Activated naive CD4-positive, alpha-beta T cell treated with anti-CD3 and anti-CD28 coated beads for 36 hours (primary cell): ENCODE data around the gene BRIX1. TPM values are rescaled to one million over a fixed set of nuclear protein-coding genes. Genes with fewer than 3 reads are reported as not detected.
A peak's percentile ranks its signal among the peaks of the same experiment; 100 is the strongest.

Source experiments
- CTCF ChIA-PET: fragments of 350-600 bp; sonication (Branson Sonifier 250); formaldehyde crosslinking; loops from one replicate; lab custom pipeline; 2021; ENCODE audit warnings: antibody characterized with exemption; lab: Charles Lee
- DNase-seq: peaks from one replicate; pipeline ENCODE4 v3.0.0-alpha.2; 2020
- H3K27ac Mint-ChIP-seq: one replicate; pipeline ENCODE4 v1.8.0; 2021; ENCODE audit warnings: mild to moderate bottlenecking, mixed read lengths
- H3K27me3 Mint-ChIP-seq: one replicate; pipeline ENCODE4 v1.8.0; 2021; ENCODE audit warnings: low read depth, mixed read lengths
- H3K36me3 Mint-ChIP-seq: one replicate; pipeline ENCODE4 v1.8.0; 2021; ENCODE audit warnings: low read depth, mixed read lengths
- H3K4me1 Mint-ChIP-seq: one replicate; pipeline ENCODE4 v1.8.0; 2021; ENCODE audit warnings: low read depth, mixed read lengths
- H3K4me3 Mint-ChIP-seq: one replicate; pipeline ENCODE4 v1.8.0; 2021; ENCODE audit warnings: mild to moderate bottlenecking, moderate library complexity, mixed read lengths
- H3K9me3 Mint-ChIP-seq: one replicate; pipeline ENCODE4 v1.8.0; 2021; ENCODE audit warnings: mixed read lengths
- intact Hi-C: fragments of 100-400 bp; cut with micrococcal nuclease; formaldehyde crosslinking; loops from one replicate; pipeline ENCODE4 v1.15.1; 2023
- total RNA-seq, 2 experiments: library from RNA; stranded (reverse); gene quantifications; one replicate each; pipeline ENCODE4 v1.2.3, GENCODE V29; 2021

Gene BRIX1, protein sequence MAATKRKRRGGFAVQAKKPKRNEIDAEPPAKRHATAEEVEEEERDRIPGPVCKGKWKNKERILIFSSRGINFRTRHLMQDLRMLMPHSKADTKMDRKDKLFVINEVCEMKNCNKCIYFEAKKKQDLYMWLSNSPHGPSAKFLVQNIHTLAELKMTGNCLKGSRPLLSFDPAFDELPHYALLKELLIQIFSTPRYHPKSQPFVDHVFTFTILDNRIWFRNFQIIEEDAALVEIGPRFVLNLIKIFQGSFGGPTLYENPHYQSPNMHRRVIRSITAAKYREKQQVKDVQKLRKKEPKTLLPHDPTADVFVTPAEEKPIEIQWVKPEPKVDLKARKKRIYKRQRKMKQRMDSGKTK
- 10 to 100 TPM; 66.5 to 69.0 TPM for total RNA-seq

DNA sequence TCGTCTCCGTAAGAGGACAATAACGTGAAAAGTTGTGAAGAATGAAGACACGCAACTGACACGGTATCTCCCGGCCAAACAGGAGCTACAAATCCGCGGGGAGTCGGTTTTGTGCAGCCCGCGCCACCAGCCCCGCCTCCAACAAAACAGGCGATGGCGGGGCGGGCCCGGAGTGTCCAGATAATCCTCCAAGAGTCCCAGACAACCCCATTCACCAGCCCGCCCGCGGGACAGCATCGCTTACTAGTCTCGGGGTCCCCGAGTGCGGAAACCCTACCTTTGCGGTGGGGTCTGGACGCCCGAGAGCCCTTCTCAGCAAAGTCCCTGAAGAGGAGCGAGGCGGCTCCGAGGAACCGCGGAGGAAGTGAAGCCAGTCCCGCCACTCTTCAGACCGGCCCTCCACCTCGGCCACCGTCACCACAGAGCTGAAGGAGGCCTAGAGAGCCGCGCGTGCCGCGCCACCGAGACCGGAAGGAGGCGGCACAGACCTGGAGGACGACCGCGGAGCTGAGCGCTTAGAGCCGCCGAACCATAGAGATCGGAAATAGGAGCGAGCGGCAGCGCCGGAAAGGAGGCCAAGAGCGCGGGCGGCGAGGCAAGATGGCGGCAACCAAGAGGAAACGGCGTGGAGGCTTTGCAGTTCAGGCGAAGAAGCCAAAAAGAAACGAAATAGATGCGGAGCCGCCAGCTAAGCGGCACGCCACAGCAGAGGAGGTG lies at the start of gene BRIX1, which contains the start of gene RAD1:
Gene BRIX1 (plus strand): TSS at position 573 of the 717 bp plus-strand sequence. CDS start 28 bp downstream, at position 601.
Gene RAD1 (minus strand): TSS at position 366 of the 717 bp plus-strand sequence. CDS start 612 bp downstream, outside the sequence.
- Mint-ChIP-seq H3K4me1 (peaks cover 32% of the 10 kb centered on the region), H3K27me3 (no peaks in the 10 kb centered on the region), H3K36me3 (peaks cover 48% of the 10 kb centered on the region), H3K4me3 (no peak within 1 kb of the TSS), H3K27ac (peak within 1 kb of the TSS; percentile 52), H3K9me3 (no peaks in the 10 kb centered on the region)
- DNase-seq, result peak; percentile 97
- intact Hi-C loops, result loop anchor here (1.0 to 5.0 kb wide), 8 partner anchors 9 to 1962 kb away; partner anchors contain the start of genes DNAJC21, NIPBL and TTC23L
- CTCF ChIA-PET, result interaction anchor here (1.0 to 2.4 kb wide), 6 partner anchors 8 to 88 kb away, joined by 3 to 11 read pairs (median 4); partner anchors contain the start of gene DNAJC21

DNA sequence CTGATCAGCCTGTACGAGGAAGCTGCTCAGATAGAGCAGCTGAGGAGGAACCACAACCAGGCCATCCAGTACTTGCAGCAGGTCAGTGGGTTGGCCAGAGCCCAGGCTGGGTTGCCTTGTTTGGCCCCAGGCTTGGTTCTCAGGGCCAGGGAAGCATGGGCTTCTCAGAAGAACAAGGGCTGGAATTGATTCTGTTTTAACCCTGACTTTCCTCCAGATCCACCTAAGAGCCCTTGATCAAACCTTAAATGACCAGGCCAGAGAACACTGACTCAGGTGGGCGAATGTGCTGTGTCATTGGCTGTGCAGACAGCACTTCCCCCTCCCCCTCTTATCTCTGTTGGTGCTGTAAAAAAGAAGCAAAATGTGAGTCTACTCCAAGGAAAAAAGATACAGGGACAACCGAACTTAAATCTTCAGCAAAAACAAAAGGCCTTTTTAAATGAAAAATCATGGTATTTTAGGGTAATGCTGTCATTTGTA lies 48.5 kb upstream of the BRIX1 start:
- intact Hi-C loops, result no loop called here
- no peaks in the 10 kb centered on the region for H3K4me1 Mint-ChIP-seq
- CTCF ChIA-PET, result no interaction called here
- no peaks in the 10 kb centered on the region for H3K9me3 Mint-ChIP-seq
- H3K36me3 Mint-ChIP-seq, result no peaks in the 10 kb centered on the region
- no peak for DNase-seq
- H3K27me3 Mint-ChIP-seq, result no peaks in the 10 kb centered on the region
- no peak overlapping the region for H3K4me3 Mint-ChIP-seq
- no peak overlapping the region for H3K27ac Mint-ChIP-seq

DNA sequence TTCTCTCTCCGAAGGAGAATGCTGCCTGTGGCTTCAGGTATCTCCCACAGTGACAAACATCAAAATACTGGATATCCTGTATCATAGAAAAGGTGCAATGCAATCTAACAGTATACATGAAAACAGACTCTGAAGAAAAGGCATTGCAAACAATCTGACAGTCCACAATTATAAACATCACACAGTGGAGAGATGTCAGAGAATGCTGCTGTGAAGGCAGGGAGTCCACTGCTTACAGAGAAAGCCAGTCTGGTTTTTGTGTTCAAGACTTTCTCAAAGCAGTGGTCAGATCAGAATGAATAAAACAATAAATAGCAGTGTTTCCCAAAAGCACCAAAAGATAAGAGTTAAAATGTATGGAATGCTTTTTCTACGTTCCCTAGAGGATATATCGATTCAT lies 47.9 kb upstream of the BRIX1 start:
- Mint-ChIP-seq H3K9me3 (no peaks in the 10 kb centered on the region), H3K36me3 (no peaks in the 10 kb centered on the region), H3K4me1 (no peaks in the 10 kb centered on the region), H3K4me3 (no peak overlapping the region), H3K27me3 (no peaks in the 10 kb centered on the region), H3K27ac (no peak overlapping the region)
- CTCF ChIA-PET, result no interaction called here
- no peak for DNase-seq
- intact Hi-C loops, result no loop called here

GRCh38 chr5:34868791-34869190 lies 46.7 kb upstream of the BRIX1 start:
- intact Hi-C loops, result no loop called here
- Mint-ChIP-seq H3K27me3 (no peaks in the 10 kb centered on the region), H3K36me3 (no peaks in the 10 kb centered on the region), H3K4me1 (no peaks in the 10 kb centered on the region), H3K27ac (no peak overlapping the region), H3K4me3 (no peak overlapping the region), H3K9me3 (no peaks in the 10 kb centered on the region)
- DNase-seq, result no peak
- CTCF ChIA-PET, result no interaction called here

DNA sequence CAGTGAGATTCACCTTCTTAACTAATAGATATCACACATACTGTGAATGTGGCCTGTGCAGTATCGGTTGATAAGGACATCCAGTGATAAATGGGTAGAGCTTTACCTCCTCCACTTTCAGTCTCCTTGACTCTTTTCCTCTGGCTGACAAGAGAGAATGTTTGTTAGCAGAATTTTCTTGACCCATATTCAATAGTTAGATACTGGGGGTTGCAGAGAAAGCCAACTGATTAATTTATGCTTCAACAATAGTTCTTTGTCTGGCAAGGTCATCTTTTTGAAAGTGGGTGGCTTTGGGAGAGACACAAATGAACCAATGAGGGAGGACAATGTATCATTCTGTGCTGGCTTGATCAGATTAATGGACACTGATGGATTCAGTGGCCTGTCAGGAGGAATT lies 46.3 kb upstream of the BRIX1 start:
- peaks cover 2% of the 10 kb centered on the region for H3K27me3 Mint-ChIP-seq
- no peak overlapping the region for H3K4me3 Mint-ChIP-seq
- no peak for DNase-seq
- CTCF ChIA-PET, result no interaction called here
- H3K9me3 Mint-ChIP-seq, result no peaks in the 10 kb centered on the region
- intact Hi-C loops, result no loop called here
- no peak overlapping the region for H3K27ac Mint-ChIP-seq
- H3K4me1 Mint-ChIP-seq, result no peaks in the 10 kb centered on the region
- H3K36me3 Mint-ChIP-seq, result no peaks in the 10 kb centered on the region

DNA sequence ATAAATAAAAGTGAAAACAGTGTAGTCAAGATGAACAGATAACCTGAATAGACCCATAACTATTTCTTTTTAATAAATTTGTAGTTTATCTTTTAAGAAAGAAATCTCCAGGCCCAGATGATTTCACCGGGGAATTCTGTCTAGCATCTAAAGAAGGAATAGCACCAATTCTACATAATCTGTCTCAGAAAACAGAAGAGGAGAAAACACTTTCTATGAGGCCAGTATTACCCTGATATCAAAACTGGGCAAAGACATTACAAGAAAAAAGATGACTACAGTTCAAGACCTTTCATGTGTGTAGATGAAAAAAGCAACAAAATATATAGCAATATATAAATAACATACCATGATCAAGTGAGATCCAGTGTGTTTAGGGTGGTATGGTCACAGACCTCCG lies 45.1 kb upstream of the BRIX1 start:
- H3K36me3 Mint-ChIP-seq, result no peaks in the 10 kb centered on the region
- peaks cover under 1% of the 10 kb centered on the region for H3K9me3 Mint-ChIP-seq
- CTCF ChIA-PET, result no interaction called here
- H3K27me3 Mint-ChIP-seq, result peaks cover 2% of the 10 kb centered on the region
- H3K4me3 Mint-ChIP-seq, result no peak overlapping the region
- no peak overlapping the region for H3K27ac Mint-ChIP-seq
- H3K4me1 Mint-ChIP-seq, result no peaks in the 10 kb centered on the region
- intact Hi-C loops, result no loop called here
- DNase-seq, result no peak

DNA sequence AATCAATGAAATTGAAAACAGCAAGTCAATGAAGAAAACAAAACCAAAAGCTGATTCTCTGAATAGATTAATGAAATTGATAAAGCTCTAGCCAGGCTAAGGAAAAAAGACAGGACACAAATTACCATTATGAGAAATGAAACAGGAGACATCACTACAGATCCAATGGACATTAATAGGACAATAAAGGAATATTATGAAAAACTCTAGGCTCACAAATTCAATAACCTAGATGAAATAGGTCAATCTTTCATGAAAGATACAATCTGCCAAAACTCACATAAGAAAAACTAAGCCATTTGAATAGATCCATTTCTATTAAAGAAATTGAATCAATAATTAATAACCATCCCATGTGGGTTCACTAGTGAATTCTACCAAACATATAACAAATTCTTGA lies 39.2 kb upstream of the BRIX1 start:
- no peak overlapping the region for H3K27ac Mint-ChIP-seq
- no peaks in the 10 kb centered on the region for H3K36me3 Mint-ChIP-seq
- peaks cover 8% of the 10 kb centered on the region for H3K9me3 Mint-ChIP-seq
- H3K4me1 Mint-ChIP-seq, result no peaks in the 10 kb centered on the region
- H3K4me3 Mint-ChIP-seq, result no peak overlapping the region
- H3K27me3 Mint-ChIP-seq, result peaks cover 4% of the 10 kb centered on the region
- intact Hi-C loops, result no loop called here
- DNase-seq, result no peak
- CTCF ChIA-PET, result no interaction called here

- Mint-ChIP-seq H3K27me3 (peaks cover 4% of the 10 kb centered on the region), H3K27ac (no peak overlapping the region), H3K4me1 (no peaks in the 10 kb centered on the region), H3K9me3 (peaks cover under 1% of the 10 kb centered on the region), H3K36me3 (no peaks in the 10 kb centered on the region), H3K4me3 (no peak overlapping the region)
- intact Hi-C loops, result no loop called here
- CTCF ChIA-PET, result interaction anchor here (0.6 to 1.2 kb wide), 3 partner anchors 16 to 358 kb away, joined by 3 to 5 read pairs (median 4); no protein-coding TSS in a partner anchor
- DNase-seq, result no peak
These were observed 34.3 kb upstream of the BRIX1 start for GRCh38 chr5:34881246-34881645.

DNA sequence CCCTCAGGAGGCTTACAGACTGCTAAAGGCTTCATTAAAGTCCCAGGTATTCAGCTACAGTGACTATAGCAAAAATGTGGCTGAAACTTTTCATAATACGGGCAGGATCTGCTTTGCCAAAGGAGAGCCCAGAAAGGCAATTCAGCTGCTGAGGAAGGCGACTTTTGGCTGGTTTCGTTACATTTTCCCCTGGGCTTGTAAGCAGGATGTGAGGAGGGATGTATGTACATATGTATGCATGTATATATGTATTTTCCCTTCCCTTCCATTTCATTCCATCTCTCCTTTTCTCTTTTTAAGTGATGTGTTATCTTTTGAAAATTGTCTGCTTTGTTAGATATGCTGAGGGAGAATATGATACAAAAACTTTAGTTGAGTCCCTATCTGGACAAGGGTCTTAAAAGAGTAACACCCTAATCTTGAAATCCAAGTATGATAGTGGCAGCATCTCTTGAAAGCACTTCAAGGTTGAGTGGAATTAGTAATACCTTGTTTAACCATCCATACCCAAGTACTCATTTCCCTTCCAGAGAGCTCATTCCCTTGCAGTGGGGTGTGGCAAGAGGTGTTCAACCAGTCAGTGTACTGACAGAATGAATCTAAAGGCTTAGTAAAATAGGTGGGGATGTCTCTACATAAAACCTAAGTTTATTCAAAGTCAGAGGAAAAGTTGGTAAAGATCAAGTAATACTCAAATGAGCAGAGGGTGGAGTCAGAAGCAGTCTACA lies 29.0 kb upstream of the BRIX1 start:
- Mint-ChIP-seq H3K27me3 (peaks cover 2% of the 10 kb centered on the region), H3K4me1 (no peaks in the 10 kb centered on the region), H3K9me3 (no peaks in the 10 kb centered on the region), H3K36me3 (no peaks in the 10 kb centered on the region), H3K4me3 (no peak overlapping the region), H3K27ac (no peak overlapping the region)
- DNase-seq, result no peak
- intact Hi-C loops, result no loop called here
- CTCF ChIA-PET, result interaction anchor here (1.5 kb wide), 1 partner anchor 10 kb away, joined by 3 read pairs; no protein-coding TSS in a partner anchor

GRCh38 chr5:34889394-34889793 lies 26.1 kb upstream of the BRIX1 start:
- Mint-ChIP-seq H3K27ac (no peak overlapping the region), H3K9me3 (no peaks in the 10 kb centered on the region), H3K4me3 (no peak overlapping the region), H3K4me1 (no peaks in the 10 kb centered on the region), H3K36me3 (no peaks in the 10 kb centered on the region), H3K27me3 (peaks cover 2% of the 10 kb centered on the region)
- CTCF ChIA-PET, result interaction anchor here (2.0 kb wide), 1 partner anchor 9 kb away, joined by 5 read pairs; no protein-coding TSS in a partner anchor
- intact Hi-C loops, result no loop called here
- no peak for DNase-seq

DNA sequence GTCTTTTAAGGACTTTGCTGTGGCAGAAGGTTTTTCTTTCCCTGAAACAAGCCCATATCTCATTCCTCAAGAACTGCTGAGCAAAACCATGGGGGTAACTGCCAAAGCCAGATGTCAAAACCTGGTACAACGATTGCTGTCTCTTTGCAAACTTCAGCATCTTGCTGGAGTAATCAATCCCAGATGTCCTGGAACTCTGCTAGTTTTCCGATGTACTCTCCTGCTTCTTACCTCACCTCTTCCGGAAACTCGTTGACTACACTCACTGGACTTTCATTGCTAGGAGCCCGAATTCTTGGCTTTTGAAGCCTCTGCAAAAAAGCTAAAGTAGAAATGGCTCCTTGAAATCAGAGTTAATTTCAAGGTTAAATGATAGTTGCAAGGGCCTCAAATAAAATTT lies 23.5 kb upstream of the BRIX1 start:
- DNase-seq, result no peak
- Mint-ChIP-seq H3K36me3 (peaks cover 3% of the 10 kb centered on the region), H3K9me3 (no peaks in the 10 kb centered on the region), H3K4me3 (no peak overlapping the region), H3K4me1 (no peaks in the 10 kb centered on the region), H3K27me3 (no peaks in the 10 kb centered on the region), H3K27ac (no peak overlapping the region)
- CTCF ChIA-PET, result no interaction called here
- intact Hi-C loops, result loop anchor here (10.0 kb wide), 1 partner anchor 237 kb away; the partner anchor contains the start of gene RAI14

- Mint-ChIP-seq H3K4me1 (no peaks in the 10 kb centered on the region), H3K27ac (no peak overlapping the region), H3K9me3 (no peaks in the 10 kb centered on the region), H3K36me3 (peaks cover 3% of the 10 kb centered on the region), H3K27me3 (no peaks in the 10 kb centered on the region), H3K4me3 (no peak overlapping the region)
- CTCF ChIA-PET, result interaction anchor here (1.2 kb wide), 1 partner anchor 10 kb away, joined by 3 read pairs; no protein-coding TSS in a partner anchor
- no peak for DNase-seq
- intact Hi-C loops, result loop anchor here (10.0 kb wide), 1 partner anchor 238 kb away; the partner anchor contains the start of gene RAI14
These were observed 23.1 kb upstream of the BRIX1 start for GRCh38 chr5:34892414-34892813.
